ENCODE data around the gene OR4N5.
"Not testable (repeated sequence)": the region's sequence is repeated elsewhere in the genome, so short reads cannot be mapped to it uniquely, and the experiment has no call there.

Gene OR4N5

GRCh38 chr14:20164462-20164861, 25.8 kb downstream of the OR4N5 start:
- peaks cover 3% of the 10 kb centered on the region for H3K9me3 ChIP-seq (ENCODE audit: severe bottlenecking)
- H3K4me1 ChIP-seq (ENCODE audit: insufficient read depth, poor library complexity, severe bottlenecking): no peaks in the 10 kb centered on the region
- peaks cover 3% of the 10 kb centered on the region for H3K27me3 ChIP-seq (ENCODE audit: insufficient read depth, poor library complexity, severe bottlenecking)
- no peak for ATAC-seq (ENCODE audit: low read depth)
- H3K4me3 ChIP-seq (ENCODE audit: severe bottlenecking): no peak overlapping the region
- no peak for TF ChIP-seq CTCF (IDR thresholded peaks at IDR 0.05; ENCODE audit: poor library complexity, severe bottlenecking)
- no peak for DNase-seq (ENCODE audit: low spot score)
- H3K27ac ChIP-seq (ENCODE audit: poor library complexity, severe bottlenecking): no peak overlapping the region
- no peaks in the 10 kb centered on the region for H3K36me3 ChIP-seq (ENCODE audit: low read depth)

GRCh38 chr14:20167091-20167490, 28.5 kb downstream of the OR4N5 start:
- Histone ChIP-seq H3K9me3 (ENCODE audit: severe bottlenecking) (peaks cover 3% of the 10 kb centered on the region), H3K4me1 (ENCODE audit: insufficient read depth, poor library complexity, severe bottlenecking) (no peaks in the 10 kb centered on the region), H3K4me3 (ENCODE audit: severe bottlenecking) (no peak overlapping the region), H3K27me3 (ENCODE audit: insufficient read depth, poor library complexity, severe bottlenecking) (peaks cover 3% of the 10 kb centered on the region), H3K36me3 (ENCODE audit: low read depth) (no peaks in the 10 kb centered on the region), H3K27ac (ENCODE audit: poor library complexity, severe bottlenecking) (no peak overlapping the region)
- TF ChIP-seq CTCF (IDR thresholded peaks at IDR 0.05; ENCODE audit: poor library complexity, severe bottlenecking): no peak
- DNase-seq (ENCODE audit: low spot score): no peak
- ATAC-seq (ENCODE audit: low read depth): no peak

- not testable (repeated sequence) for H3K27me3 ChIP-seq (ENCODE audit: insufficient read depth, poor library complexity, severe bottlenecking); H3K4me3 ChIP-seq (ENCODE audit: severe bottlenecking); H3K27ac ChIP-seq (ENCODE audit: poor library complexity, severe bottlenecking); H3K9me3 ChIP-seq (ENCODE audit: severe bottlenecking); DNase-seq (ENCODE audit: low spot score); H3K36me3 ChIP-seq (ENCODE audit: low read depth); H3K4me1 ChIP-seq (ENCODE audit: insufficient read depth, poor library complexity, severe bottlenecking)
- ATAC-seq (ENCODE audit: low read depth): peak; percentile 94
Measured at GRCh38 chr14:20169852-20170251, 31.2 kb downstream of the OR4N5 start.

GRCh38 chr14:20174205-20174604, 35.6 kb downstream of the OR4N5 start:
- H3K9me3 ChIP-seq (ENCODE audit: severe bottlenecking); H3K27ac ChIP-seq (ENCODE audit: poor library complexity, severe bottlenecking); H3K4me3 ChIP-seq (ENCODE audit: severe bottlenecking); DNase-seq (ENCODE audit: low spot score); H3K27me3 ChIP-seq (ENCODE audit: insufficient read depth, poor library complexity, severe bottlenecking); H3K4me1 ChIP-seq (ENCODE audit: insufficient read depth, poor library complexity, severe bottlenecking); ATAC-seq (ENCODE audit: low read depth); H3K36me3 ChIP-seq (ENCODE audit: low read depth): not testable (repeated sequence)

GRCh38 chr14:20176330-20176729, 37.7 kb downstream of the OR4N5 start:
- Histone ChIP-seq H3K4me3 (ENCODE audit: severe bottlenecking) (no peak overlapping the region), H3K27me3 (ENCODE audit: insufficient read depth, poor library complexity, severe bottlenecking) (no peaks in the 10 kb centered on the region), H3K4me1 (ENCODE audit: insufficient read depth, poor library complexity, severe bottlenecking) (no peaks in the 10 kb centered on the region), H3K36me3 (ENCODE audit: low read depth) (no peaks in the 10 kb centered on the region), H3K27ac (ENCODE audit: poor library complexity, severe bottlenecking) (no peak overlapping the region), H3K9me3 (ENCODE audit: severe bottlenecking) (no peaks in the 10 kb centered on the region)
- TF ChIP-seq CTCF (IDR thresholded peaks at IDR 0.05; ENCODE audit: poor library complexity, severe bottlenecking): no peak
- ATAC-seq (ENCODE audit: low read depth) (no peak), DNase-seq (ENCODE audit: low spot score) (no peak)

- TF ChIP-seq CTCF (IDR thresholded peaks at IDR 0.05; ENCODE audit: poor library complexity, severe bottlenecking): no peak
- DNase-seq (ENCODE audit: low spot score) (no peak), ATAC-seq (ENCODE audit: low read depth) (no peak)
- H3K9me3 ChIP-seq (ENCODE audit: severe bottlenecking): no peaks in the 10 kb centered on the region
- H3K4me3 ChIP-seq (ENCODE audit: severe bottlenecking): no peak overlapping the region
- H3K27ac ChIP-seq (ENCODE audit: poor library complexity, severe bottlenecking): no peak overlapping the region
- H3K4me1 ChIP-seq (ENCODE audit: insufficient read depth, poor library complexity, severe bottlenecking): no peaks in the 10 kb centered on the region
- H3K27me3 ChIP-seq (ENCODE audit: insufficient read depth, poor library complexity, severe bottlenecking): no peaks in the 10 kb centered on the region
- H3K36me3 ChIP-seq (ENCODE audit: low read depth): no peaks in the 10 kb centered on the region
Measured at GRCh38 chr14:20177433-20177974, 38.9 kb downstream of the OR4N5 start.
